ENCODE results near the gene EPS15. TPM values are rescaled to one million over a fixed set of nuclear protein-coding genes. Genes with fewer than 3 reads are reported as not detected.
A peak's percentile ranks its signal among the peaks of the same experiment; 100 is the strongest.

EPS15 gene
- total RNA-seq, 1 donor from 2014 or later, result 81.4 TPM

DNA sequence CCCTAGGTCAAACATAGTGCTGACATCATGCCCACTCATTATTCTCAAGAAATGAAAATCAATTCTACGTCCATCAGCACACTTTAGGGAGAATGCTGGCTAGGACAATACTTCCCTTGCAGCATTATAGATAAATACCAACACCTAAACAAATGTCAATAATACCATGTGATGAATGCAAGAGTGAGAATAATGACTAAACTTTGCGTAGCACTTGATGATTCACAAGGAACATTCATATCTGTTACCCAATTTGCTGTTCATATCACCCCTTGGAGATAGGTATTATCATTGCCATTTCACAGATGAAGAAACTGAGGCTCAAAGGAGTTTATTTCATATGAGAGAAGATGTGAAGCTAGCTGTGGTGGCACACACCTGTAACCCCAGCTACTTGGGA is 24.8 kb upstream of the EPS15 start:
- H3K36me3 Mint-ChIP-seq (ENCODE audit: low read depth), result no peaks in the 10 kb centered on the region

DNA sequence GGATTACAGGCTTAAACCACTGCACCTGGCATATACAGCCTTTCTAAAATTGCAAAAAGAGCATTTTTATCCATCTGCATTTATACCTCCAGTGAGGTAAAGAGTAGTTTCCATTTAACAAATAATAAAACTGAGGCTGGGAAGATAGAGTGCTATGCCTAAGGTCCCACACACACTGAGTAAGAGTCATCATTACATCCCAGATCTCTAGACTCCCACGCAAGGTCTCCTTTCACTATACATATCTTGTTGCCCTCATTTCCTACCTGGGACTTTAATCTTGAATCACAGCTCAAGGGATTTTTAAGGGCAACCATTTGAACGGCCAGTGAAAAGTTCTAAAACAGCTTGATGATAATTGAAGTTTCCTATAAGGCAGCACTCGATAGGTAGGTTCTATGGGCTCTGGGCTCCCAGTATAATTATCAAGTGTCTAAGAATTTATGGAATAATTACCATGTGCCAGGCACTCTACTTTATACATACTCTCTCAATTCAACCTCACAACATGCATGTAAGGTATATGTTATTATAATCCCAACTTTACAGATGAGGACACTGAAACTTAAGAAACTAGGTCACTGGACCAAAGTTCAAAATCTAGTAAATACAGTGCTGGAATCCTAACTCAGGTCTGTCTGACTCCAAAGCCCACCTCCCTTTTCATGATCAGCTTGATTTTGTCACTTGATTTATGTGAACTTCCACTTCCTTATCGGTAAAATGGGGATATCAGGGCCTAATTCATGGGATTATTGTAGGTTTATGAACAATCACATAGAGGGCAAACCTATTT is 23.3 kb upstream of the EPS15 start:
- peaks cover 2% of the 10 kb centered on the region for H3K36me3 Mint-ChIP-seq (ENCODE audit: low read depth)
- no peaks in the 10 kb centered on the region for H3K4me1 Mint-ChIP-seq (ENCODE audit: low read depth)
- no peak overlapping the region for H3K27ac Mint-ChIP-seq (ENCODE audit: unreplicated experiment)
- no peak overlapping the region for H3K4me3 Mint-ChIP-seq (ENCODE audit: unreplicated experiment)
- TF ChIP-seq, protein P1, sequence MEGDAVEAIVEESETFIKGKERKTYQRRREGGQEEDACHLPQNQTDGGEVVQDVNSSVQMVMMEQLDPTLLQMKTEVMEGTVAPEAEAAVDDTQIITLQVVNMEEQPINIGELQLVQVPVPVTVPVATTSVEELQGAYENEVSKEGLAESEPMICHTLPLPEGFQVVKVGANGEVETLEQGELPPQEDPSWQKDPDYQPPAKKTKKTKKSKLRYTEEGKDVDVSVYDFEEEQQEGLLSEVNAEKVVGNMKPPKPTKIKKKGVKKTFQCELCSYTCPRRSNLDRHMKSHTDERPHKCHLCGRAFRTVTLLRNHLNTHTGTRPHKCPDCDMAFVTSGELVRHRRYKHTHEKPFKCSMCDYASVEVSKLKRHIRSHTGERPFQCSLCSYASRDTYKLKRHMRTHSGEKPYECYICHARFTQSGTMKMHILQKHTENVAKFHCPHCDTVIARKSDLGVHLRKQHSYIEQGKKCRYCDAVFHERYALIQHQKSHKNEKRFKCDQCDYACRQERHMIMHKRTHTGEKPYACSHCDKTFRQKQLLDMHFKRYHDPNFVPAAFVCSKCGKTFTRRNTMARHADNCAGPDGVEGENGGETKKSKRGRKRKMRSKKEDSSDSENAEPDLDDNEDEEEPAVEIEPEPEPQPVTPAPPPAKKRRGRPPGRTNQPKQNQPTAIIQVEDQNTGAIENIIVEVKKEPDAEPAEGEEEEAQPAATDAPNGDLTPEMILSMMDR (IDR thresholded peaks at IDR 0.05), result no peak
- no peaks in the 10 kb centered on the region for H3K27me3 Mint-ChIP-seq (ENCODE audit: low read depth)
- no peaks in the 10 kb centered on the region for H3K9me3 Mint-ChIP-seq (ENCODE audit: low read depth)
- DNase-seq (ENCODE audit: low spot score), result no peak

More for the DNA sequence above, 24.8 kb upstream of the EPS15 start:
- TF ChIP-seq, protein P1 (IDR thresholded peaks at IDR 0.05), result no peak
- no peak for DNase-seq (ENCODE audit: low spot score)
- Mint-ChIP-seq H3K27me3 (ENCODE audit: low read depth) (no peaks in the 10 kb centered on the region), H3K27ac (ENCODE audit: unreplicated experiment) (no peak overlapping the region), H3K4me3 (ENCODE audit: unreplicated experiment) (no peak overlapping the region), H3K4me1 (ENCODE audit: low read depth) (no peaks in the 10 kb centered on the region), H3K9me3 (ENCODE audit: low read depth) (no peaks in the 10 kb centered on the region)

DNA sequence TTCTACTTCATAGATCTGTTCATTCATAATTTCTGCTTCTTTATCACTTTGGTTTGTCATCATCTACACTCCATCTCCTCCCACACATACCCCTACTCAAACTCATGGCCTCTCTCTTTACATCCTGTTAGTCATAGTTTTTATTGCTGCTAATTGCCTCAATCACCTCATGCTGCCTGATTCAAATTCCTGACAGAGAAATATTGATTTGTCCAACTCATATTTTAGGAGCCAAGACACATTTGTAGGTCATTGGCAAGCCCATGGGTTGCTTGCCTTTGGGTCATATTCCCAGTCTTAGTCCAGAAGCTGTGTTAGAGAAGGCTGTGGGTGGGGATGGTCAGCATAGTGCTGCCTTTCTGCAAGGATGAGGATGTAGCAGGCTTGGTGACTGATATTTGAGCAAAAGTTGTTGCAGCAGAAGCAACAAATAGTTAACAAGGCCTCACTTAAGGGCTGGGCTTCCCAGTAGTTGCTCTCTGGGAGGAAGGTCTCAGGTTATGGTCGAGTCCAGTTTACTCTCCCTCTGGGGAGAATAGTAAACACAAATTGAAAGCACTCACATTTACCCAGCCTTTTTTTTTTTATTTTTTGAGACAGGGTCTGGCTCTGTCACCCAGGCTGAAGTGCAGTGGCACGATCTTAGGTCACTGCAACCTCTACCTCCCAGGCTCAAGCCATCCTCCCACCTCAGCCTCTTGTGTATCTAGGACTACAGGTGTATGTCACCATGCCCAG is 22.4 kb upstream of the EPS15 start:
- Mint-ChIP-seq H3K9me3 (ENCODE audit: low read depth) (no peaks in the 10 kb centered on the region), H3K27ac (ENCODE audit: unreplicated experiment) (no peak overlapping the region), H3K4me1 (ENCODE audit: low read depth) (no peaks in the 10 kb centered on the region), H3K36me3 (ENCODE audit: low read depth) (peaks cover 2% of the 10 kb centered on the region), H3K27me3 (ENCODE audit: low read depth) (no peaks in the 10 kb centered on the region), H3K4me3 (ENCODE audit: unreplicated experiment) (no peak overlapping the region)
- TF ChIP-seq, protein P1 (IDR thresholded peaks at IDR 0.05), result no peak
- no peak for DNase-seq (ENCODE audit: low spot score)

DNA sequence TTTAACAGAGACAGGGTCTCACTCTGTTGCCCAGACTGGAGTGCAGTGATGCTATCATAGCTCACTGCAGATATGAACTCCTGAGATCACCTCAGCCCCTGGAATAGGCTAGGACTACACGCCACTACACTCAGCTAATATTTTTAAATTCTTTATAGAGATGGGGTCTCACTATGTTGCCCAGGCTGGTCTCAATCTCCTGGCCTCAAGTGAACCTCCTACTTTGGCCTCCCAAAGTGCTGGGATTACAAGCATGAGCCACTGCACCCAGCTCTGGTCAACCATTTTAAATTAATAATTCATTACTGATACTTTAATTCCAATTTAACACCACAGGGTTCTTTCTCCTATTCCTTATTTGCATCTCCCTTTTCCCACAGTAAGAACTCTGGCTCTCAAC is 18.5 kb upstream of the EPS15 start:
- no peak overlapping the region for H3K4me3 Mint-ChIP-seq (ENCODE audit: unreplicated experiment)
- TF ChIP-seq, protein P1 (IDR thresholded peaks at IDR 0.05), result no peak
- H3K4me1 Mint-ChIP-seq (ENCODE audit: low read depth), result peaks cover 4% of the 10 kb centered on the region
- no peaks in the 10 kb centered on the region for H3K9me3 Mint-ChIP-seq (ENCODE audit: low read depth)
- peaks cover 2% of the 10 kb centered on the region for H3K36me3 Mint-ChIP-seq (ENCODE audit: low read depth)
- H3K27me3 Mint-ChIP-seq (ENCODE audit: low read depth), result no peaks in the 10 kb centered on the region
- DNase-seq (ENCODE audit: low spot score), result no peak
- no peak overlapping the region for H3K27ac Mint-ChIP-seq (ENCODE audit: unreplicated experiment)

DNA sequence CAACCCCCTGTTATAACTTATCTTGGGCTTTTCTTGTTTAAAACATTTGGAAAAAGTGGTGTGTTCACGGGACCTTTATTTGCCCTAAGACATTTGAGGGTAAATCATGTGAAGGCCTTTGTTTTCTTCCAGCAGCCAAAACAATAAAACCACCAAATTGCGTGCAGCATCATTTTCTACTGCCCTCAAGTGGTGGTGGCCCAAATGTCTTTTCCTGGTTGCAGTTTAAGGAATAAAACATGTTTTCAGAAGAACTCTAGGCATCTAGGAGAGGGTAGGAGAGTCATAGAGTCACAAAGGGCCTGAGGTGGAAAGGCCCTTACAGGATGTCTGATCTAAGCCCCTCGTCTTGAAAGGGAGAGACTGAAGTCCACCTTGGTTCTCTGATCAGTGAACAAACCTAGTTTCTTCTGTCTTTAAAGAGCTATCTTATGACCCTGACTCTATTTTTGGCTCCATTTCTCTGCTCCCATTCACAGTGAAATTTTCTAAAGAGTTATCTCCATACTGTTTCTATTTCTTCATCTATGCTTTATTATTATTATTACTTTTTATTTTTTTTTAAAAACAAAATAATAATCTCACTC is 16.0 kb upstream of the EPS15 start:
- peaks cover 4% of the 10 kb centered on the region for H3K4me1 Mint-ChIP-seq (ENCODE audit: low read depth)
- H3K27me3 Mint-ChIP-seq (ENCODE audit: low read depth), result no peaks in the 10 kb centered on the region
- TF ChIP-seq, protein P1 (IDR thresholded peaks at IDR 0.05), result peak; percentile 90
- H3K4me3 Mint-ChIP-seq (ENCODE audit: unreplicated experiment), result no peak overlapping the region
- H3K36me3 Mint-ChIP-seq (ENCODE audit: low read depth), result peaks cover 2% of the 10 kb centered on the region
- no peaks in the 10 kb centered on the region for H3K9me3 Mint-ChIP-seq (ENCODE audit: low read depth)
- no peak for DNase-seq (ENCODE audit: low spot score)
- no peak overlapping the region for H3K27ac Mint-ChIP-seq (ENCODE audit: unreplicated experiment)
